ENCODE results near the gene DDX56.

GRCh38 chr7:44539669-44540506 lies 33.8 kb downstream of the DDX56 start:
- TF ChIP-seq CTCF (IDR thresholded peaks at IDR 0.05; ENCODE audit: insufficient read depth, low read depth, low read length): no peak
- no peak for TF ChIP-seq EZH2 (IDR thresholded peaks at IDR 0.05; ENCODE audit: insufficient read depth, low read length)
